Stimulated activated CD4-positive, alpha-beta T cell treated with anti-CD3 and anti-CD28 coated beads, Interleukin-4, amount 100 ng/mL, for 4 hours (primary cell): ENCODE data around the gene DUSP15.
A peak's percentile ranks its signal among the peaks of the same experiment; 100 is the strongest.

Experiments used
- DNase-seq, 2 experiments: peaks; one replicate each; pipeline ENCODE4 v3.0.0-alpha.2; 2020

DUSP15 gene

GRCh38 chr20:31890646-31891045 lies 20.3 kb upstream of the DUSP15 start:
- no peak for DNase-seq

GRCh38 chr20:31883829-31884228 lies 13.5 kb upstream of the DUSP15 start:
- no peak for DNase-seq

- DNase-seq: no peak
These were observed 11.6 kb upstream of the DUSP15 start for GRCh38 chr20:31881945-31882344.

- DNase-seq: peak; percentile 70 to 73
These were observed 9.0 kb upstream of the DUSP15 start for GRCh38 chr20:31879143-31879987.

GRCh38 chr20:31877684-31878083 lies 7.4 kb upstream of the DUSP15 start:
- no peak for DNase-seq

- DNase-seq: no peak
These were observed 5.3 kb upstream of the DUSP15 start for GRCh38 chr20:31875671-31876070.

- DNase-seq: no peak
These were observed 2.1 kb upstream of the DUSP15 start for GRCh38 chr20:31872406-31872805.

GRCh38 chr20:31871618-31871954 lies 1.3 kb upstream of the DUSP15 start:
- DNase-seq: no peak

GRCh38 chr20:31870726-31871617 lies 645 bp upstream of the DUSP15 start:
- no peak for DNase-seq

- no peak for DNase-seq
These were observed 720 bp downstream of the DUSP15 start for GRCh38 chr20:31869673-31869941.

- DNase-seq: no peak
These were observed 1.3 kb downstream of the DUSP15 start for GRCh38 chr20:31868853-31869672.

- no peak for DNase-seq
These were observed 4.1 kb downstream of the DUSP15 start for GRCh38 chr20:31866221-31866620.

GRCh38 chr20:31864521-31865400 lies 5.6 kb downstream of the DUSP15 start:
- DNase-seq: no peak

GRCh38 chr20:31863296-31864085 lies 6.8 kb downstream of the DUSP15 start:
- DNase-seq: no peak

- no peak for DNase-seq
These were observed 7.8 kb downstream of the DUSP15 start for GRCh38 chr20:31862506-31862905.

- no peak for DNase-seq
These were observed 8.2 kb downstream of the DUSP15 start for GRCh38 chr20:31862157-31862470.

- DNase-seq: peak; percentile 66 to 67
These were observed 8.8 kb downstream of the DUSP15 start for GRCh38 chr20:31861385-31862156.

- DNase-seq: no peak
These were observed 9.3 kb downstream of the DUSP15 start for GRCh38 chr20:31861135-31861384.

GRCh38 chr20:31860390-31861134 lies 9.8 kb downstream of the DUSP15 start:
- DNase-seq: no peak

- DNase-seq: no peak
These were observed 10.3 kb downstream of the DUSP15 start for GRCh38 chr20:31859998-31860380.
